DND-41 (cell line): Measurements from ENCODE around the gene DEFB132.

ENCODE experiments used
- EZH2 ChIP-seq: IDR thresholded peaks from 3 replicates; pipeline ENCODE4 v1.6.1; 2012; ENCODE audit warnings: borderline replicate concordance, low read depth, mild to moderate bottlenecking, moderate library complexity, low read length, inconsistent platforms; ENCODE audit not compliant: severe bottlenecking
- TF ChIP-seq, protein P1 (sequence below): IDR thresholded peaks from 2 replicates; pipeline ENCODE4 v1.5.1; 2012; ENCODE audit warnings: borderline replicate concordance, low read length, moderate library complexity, mild to moderate bottlenecking; ENCODE audit not compliant: poor library complexity, severe bottlenecking; ENCODE audit errors: extremely low read depth

GRCh38 chr20:308427-309038 lies 51.0 kb downstream of the DEFB132 start:
- TF ChIP-seq, protein P1, sequence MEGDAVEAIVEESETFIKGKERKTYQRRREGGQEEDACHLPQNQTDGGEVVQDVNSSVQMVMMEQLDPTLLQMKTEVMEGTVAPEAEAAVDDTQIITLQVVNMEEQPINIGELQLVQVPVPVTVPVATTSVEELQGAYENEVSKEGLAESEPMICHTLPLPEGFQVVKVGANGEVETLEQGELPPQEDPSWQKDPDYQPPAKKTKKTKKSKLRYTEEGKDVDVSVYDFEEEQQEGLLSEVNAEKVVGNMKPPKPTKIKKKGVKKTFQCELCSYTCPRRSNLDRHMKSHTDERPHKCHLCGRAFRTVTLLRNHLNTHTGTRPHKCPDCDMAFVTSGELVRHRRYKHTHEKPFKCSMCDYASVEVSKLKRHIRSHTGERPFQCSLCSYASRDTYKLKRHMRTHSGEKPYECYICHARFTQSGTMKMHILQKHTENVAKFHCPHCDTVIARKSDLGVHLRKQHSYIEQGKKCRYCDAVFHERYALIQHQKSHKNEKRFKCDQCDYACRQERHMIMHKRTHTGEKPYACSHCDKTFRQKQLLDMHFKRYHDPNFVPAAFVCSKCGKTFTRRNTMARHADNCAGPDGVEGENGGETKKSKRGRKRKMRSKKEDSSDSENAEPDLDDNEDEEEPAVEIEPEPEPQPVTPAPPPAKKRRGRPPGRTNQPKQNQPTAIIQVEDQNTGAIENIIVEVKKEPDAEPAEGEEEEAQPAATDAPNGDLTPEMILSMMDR: no peak
- TF ChIP-seq EZH2: no peak
